Activated CD8-positive, alpha-beta T cell treated with anti-CD3 and anti-CD28 coated beads for 36 hours (primary cell): ENCODE measurements around the gene TOR1B. TPM values are rescaled to one million over a fixed set of nuclear protein-coding genes. Genes with fewer than 3 reads are reported as not detected.

Experiments
- ATAC-seq: fragments of 200-7000 bp; cut with Tn5 transposase; one replicate; pipeline ENCODE4 v1.10.0; 2021; ENCODE audit warnings: mild to moderate bottlenecking, moderate library complexity
- CTCF ChIA-PET: fragments of 350-600 bp; sonication (Branson Sonifier 250); formaldehyde crosslinking; loops from one replicate; lab custom pipeline; 2021; ENCODE audit warnings: antibody characterized with exemption; lab: Charles Lee
- POLR2A ChIA-PET: fragments of 350-600 bp; sonication (Branson Sonifier 250); formaldehyde crosslinking; loops from one replicate; lab custom pipeline; 2021; ENCODE audit warnings: antibody characterized with exemption; lab: Charles Lee
- DNase-seq: peaks from one replicate; pipeline ENCODE4 v3.0.0-alpha.2; 2020
- H3K27ac Mint-ChIP-seq: one replicate; pipeline ENCODE4 v1.8.0; 2021; ENCODE audit warnings: mild to moderate bottlenecking, mixed read lengths
- H3K27me3 Mint-ChIP-seq: one replicate; pipeline ENCODE4 v1.8.0; 2021; ENCODE audit warnings: mixed read lengths
- H3K36me3 Mint-ChIP-seq: one replicate; pipeline ENCODE4 v1.8.0; 2021; ENCODE audit warnings: low read depth, mixed read lengths
- H3K4me1 Mint-ChIP-seq: one replicate; pipeline ENCODE4 v1.8.0; 2021; ENCODE audit warnings: low read depth, mixed read lengths
- H3K4me3 Mint-ChIP-seq: one replicate; pipeline ENCODE4 v1.8.0; 2021; ENCODE audit warnings: mild to moderate bottlenecking, moderate library complexity, mixed read lengths
- H3K9me3 Mint-ChIP-seq: one replicate; pipeline ENCODE4 v1.8.0; 2021; ENCODE audit warnings: mixed read lengths
- CTCF ChIP-seq: fragments of 200-600 bp; IDR thresholded peaks from one replicate; pipeline ENCODE4 v1.8.0; 2022; ENCODE audit warnings: antibody characterized with exemption, mild to moderate bottlenecking
- intact Hi-C: fragments of 100-400 bp; cut with micrococcal nuclease; formaldehyde crosslinking; loops from one replicate; pipeline ENCODE4 v1.10.0; 2022
- total RNA-seq, 2 experiments: library from RNA; stranded (reverse); gene quantifications; one replicate each; pipeline ENCODE4 v1.2.3, GENCODE V29; 2021

TOR1B gene
- total RNA-seq, 2 experiments from 2014 or later = 18.5 to 19.8 TPM

GRCh38 chr9:129850821-129851550 lies 48.0 kb downstream of the TOR1B start:
- ATAC-seq = no peak

GRCh38 chr9:129851821-129852220 lies 48.8 kb downstream of the TOR1B start:
- no peak overlapping the region for H3K27ac Mint-ChIP-seq
- peaks cover 45% of the 10 kb centered on the region for H3K36me3 Mint-ChIP-seq

More at GRCh38 chr9:129850821-129851550, 48.0 kb downstream of the TOR1B start:
- CTCF ChIA-PET = interaction anchor here (1.0 kb wide), 1 partner anchor 14 kb away, joined by 3 read pairs; no protein-coding TSS in a partner anchor
- Mint-ChIP-seq H3K36me3 (peaks cover 40% of the 10 kb centered on the region), H3K27ac (peak overlapping the region; percentile 10), H3K4me3 (no peak overlapping the region), H3K4me1 (peaks cover 52% of the 10 kb centered on the region), H3K27me3 (no peaks in the 10 kb centered on the region), H3K9me3 (no peaks in the 10 kb centered on the region)
- POLR2A ChIA-PET = interaction anchor here (0.7 to 1.6 kb wide), 4 partner anchors 13 to 34 kb away, joined by 3 read pairs; no protein-coding TSS in a partner anchor
- no peak for DNase-seq
- TF ChIP-seq CTCF = no peak
- intact Hi-C loops = no loop called here

GRCh38 chr9:129852579-129852978 lies 49.6 kb downstream of the TOR1B start:
- no peak for ATAC-seq
- CTCF ChIA-PET = no interaction called here
- no peak overlapping the region for H3K27ac Mint-ChIP-seq
- H3K4me1 Mint-ChIP-seq = peaks cover 64% of the 10 kb centered on the region
- H3K4me3 Mint-ChIP-seq = no peak overlapping the region
- no peak for TF ChIP-seq CTCF
- no peak for DNase-seq
- no peaks in the 10 kb centered on the region for H3K9me3 Mint-ChIP-seq
- no peaks in the 10 kb centered on the region for H3K27me3 Mint-ChIP-seq
- peaks cover 50% of the 10 kb centered on the region for H3K36me3 Mint-ChIP-seq
- intact Hi-C loops = no loop called here
- POLR2A ChIA-PET = interaction anchor here (0.7 to 1.9 kb wide), 7 partner anchors 8 to 215 kb away, joined by 3 to 5 read pairs (median 4); no protein-coding TSS in a partner anchor

More at GRCh38 chr9:129851821-129852220, 48.8 kb downstream of the TOR1B start:
- ATAC-seq (no peak), DNase-seq (no peak)
- ChIA-PET POLR2A (interaction anchor here (0.7 to 1.9 kb wide), 5 partner anchors 12 to 214 kb away, joined by 3 to 5 read pairs (median 3); no protein-coding TSS in a partner anchor), CTCF (interaction anchor here (1.0 kb wide), 1 partner anchor 13 kb away, joined by 3 read pairs; no protein-coding TSS in a partner anchor)
- H3K4me1 Mint-ChIP-seq = peaks cover 59% of the 10 kb centered on the region
- no peak overlapping the region for H3K4me3 Mint-ChIP-seq
- H3K27me3 Mint-ChIP-seq = no peaks in the 10 kb centered on the region
- intact Hi-C loops = no loop called here
- no peak for TF ChIP-seq CTCF
- no peaks in the 10 kb centered on the region for H3K9me3 Mint-ChIP-seq

DNA sequence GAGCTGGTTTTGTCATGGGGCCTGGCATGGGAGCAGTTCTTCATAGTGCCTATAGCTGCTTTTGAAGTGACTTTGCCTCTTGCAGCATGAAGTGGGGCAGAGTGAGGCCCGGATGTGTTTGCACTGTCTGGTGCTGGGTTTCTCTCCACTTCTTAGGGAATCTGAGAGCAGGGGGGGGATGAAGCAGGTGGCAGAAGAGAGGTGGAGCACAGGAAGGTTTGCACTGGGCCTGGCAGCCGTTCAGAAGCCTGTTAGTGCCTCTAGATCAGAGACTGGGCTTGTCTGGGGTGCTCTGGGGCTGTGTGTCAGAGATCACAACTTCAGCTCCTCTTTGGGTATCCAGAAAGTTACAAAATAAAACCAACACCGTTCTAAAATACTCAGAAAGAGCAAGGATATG lies 50.6 kb downstream of the TOR1B start:
- H3K27ac Mint-ChIP-seq = no peak overlapping the region
- intact Hi-C loops = no loop called here
- peaks cover 62% of the 10 kb centered on the region for H3K4me1 Mint-ChIP-seq
- no peaks in the 10 kb centered on the region for H3K27me3 Mint-ChIP-seq
- H3K9me3 Mint-ChIP-seq = no peaks in the 10 kb centered on the region
- no peak overlapping the region for H3K4me3 Mint-ChIP-seq
- CTCF ChIA-PET = no interaction called here
- POLR2A ChIA-PET = interaction anchor here (0.9 to 1.4 kb wide), 5 partner anchors 9 to 51 kb away, joined by 3 to 4 read pairs (median 4); no protein-coding TSS in a partner anchor
- H3K36me3 Mint-ChIP-seq = peaks cover 57% of the 10 kb centered on the region
- no peak for TF ChIP-seq CTCF
- DNase-seq (no peak), ATAC-seq (no peak)
